GM21619 (cell line): ENCODE measurements around the gene RECK.
A peak's percentile ranks its signal among the peaks of the same experiment; 100 is the strongest.
"Not testable (repeated sequence)": the region's sequence is repeated elsewhere in the genome, so short reads cannot be mapped to it uniquely, and the experiment has no call there.

Source experiments
- ATAC-seq: cut with Tn5 transposase; IDR thresholded peaks from one replicate; pipeline ENCODE4 v1.9.1; 2021; ENCODE audit not compliant: unreplicated experiment

RECK gene

DNA sequence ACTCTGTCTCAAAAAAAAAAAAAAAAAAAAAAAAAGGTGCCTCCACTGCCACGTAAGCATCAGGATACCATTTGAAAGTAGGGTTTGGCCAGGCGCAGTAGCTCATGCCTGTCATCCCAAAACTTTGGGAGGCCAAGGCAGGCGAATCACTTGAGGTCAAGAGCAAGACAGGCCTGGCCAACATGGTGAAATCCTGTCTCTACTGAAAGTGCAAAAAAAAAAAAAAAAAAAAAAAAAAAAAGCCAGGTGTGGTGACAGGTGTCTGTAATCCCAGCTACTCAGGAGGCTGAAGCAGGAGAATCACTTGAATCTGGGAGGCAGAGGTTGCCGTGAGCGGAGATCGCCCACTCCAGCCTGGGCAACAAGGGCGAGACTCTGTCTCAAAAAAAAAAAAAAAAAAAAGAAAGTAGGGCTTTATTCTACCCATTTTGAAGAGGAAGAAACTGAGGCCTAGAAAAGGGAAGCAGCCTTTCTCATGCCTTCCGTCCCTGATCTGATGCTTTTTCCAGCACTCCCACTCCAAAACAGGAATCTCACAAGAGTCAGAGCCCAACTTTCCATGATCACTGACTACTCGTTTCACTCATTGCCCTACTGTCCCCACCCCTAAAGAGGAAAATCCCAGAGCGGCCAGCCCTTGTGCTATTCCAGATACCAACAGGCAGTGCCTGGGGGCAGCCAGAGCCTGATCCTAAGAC is 116.2 kb downstream of the RECK start:
- ATAC-seq = no peak

DNA sequence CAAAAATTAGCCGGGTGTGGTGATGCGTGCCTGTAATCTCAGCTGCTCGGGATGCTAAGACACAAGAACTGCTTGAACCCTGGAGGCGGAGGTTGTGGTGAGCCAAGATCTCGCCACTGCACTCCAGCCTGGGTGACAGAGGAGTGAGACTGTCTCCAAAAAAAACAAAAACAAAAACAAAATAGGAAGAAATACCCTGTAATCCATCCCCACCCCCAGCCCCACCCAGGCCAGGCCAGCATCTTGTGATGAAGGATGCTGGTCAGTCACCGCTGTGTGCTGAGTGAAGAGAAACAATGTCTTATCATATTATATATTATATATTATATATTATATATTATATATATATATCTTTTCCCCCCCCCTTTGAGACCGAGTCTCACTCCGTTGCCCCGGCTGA is 117.0 kb downstream of the RECK start:
- no peak for ATAC-seq

DNA sequence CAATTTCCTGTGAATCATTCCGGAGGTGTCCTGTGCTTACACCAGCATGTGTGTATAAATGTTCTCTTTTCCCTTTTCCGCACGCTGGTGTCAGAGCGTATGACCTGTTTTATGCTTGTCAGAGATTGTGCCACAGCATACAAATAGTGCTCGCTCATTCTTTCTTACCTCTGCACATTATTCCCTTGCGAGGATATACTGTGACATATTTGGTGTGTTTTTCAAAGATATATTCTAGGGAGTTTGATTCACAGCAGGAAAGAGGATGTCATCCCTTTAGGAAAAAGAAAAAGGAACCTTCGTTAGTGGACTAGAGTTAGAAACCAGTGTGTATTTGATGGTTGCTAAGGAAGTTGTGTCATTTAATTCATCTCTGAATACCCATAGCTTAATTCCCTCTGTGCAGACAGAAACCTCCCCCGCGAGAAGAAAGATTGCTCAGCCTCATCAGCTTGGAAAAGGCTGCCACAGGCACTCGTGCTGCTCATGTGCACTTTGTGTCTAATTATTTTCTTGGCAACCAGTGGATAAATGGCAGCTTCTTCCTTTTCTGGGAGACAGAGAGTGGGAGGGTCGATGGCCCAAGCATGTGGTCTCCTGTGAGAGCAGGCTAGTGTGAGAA is 117.7 kb downstream of the RECK start:
- ATAC-seq = no peak

DNA sequence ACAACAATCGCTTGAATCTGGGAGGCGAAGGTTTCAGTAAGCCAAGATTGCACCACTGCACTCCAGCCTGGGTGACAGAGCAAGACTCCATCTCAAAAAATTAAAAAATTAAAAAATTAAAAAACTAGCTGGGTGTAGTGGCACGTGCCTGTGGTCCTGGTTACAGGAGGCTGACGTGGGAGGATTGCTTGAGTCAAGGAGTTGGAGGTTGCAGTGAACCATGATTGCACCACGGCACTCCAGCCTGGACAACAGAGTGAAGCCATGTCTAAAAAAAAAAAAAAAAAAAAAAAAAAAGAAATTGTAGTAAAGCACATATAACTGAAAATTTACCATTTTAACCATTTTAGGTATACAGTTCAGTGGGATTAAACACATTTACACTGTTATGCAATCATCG is 119.4 kb downstream of the RECK start:
- ATAC-seq = no peak

DNA sequence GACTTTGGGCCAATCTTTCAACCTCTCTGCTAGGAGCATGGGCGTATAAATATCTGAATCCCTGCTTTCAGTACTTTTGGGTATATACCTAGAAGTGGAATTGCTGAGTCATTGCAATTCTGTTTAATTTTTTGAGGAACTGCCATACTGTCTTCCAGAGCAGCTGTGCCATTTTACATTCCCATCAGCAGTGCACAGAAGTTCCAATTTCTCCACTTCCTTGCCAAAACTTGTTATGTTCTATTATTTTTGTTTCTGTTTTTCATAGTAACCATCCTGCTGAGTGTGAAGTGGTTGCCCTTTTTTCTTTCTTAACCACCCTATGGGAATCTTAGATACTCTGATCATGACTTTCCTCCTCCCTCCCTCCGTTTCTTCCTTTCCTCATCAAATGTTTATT is 121.4 kb downstream of the RECK start:
- no peak for ATAC-seq

DNA sequence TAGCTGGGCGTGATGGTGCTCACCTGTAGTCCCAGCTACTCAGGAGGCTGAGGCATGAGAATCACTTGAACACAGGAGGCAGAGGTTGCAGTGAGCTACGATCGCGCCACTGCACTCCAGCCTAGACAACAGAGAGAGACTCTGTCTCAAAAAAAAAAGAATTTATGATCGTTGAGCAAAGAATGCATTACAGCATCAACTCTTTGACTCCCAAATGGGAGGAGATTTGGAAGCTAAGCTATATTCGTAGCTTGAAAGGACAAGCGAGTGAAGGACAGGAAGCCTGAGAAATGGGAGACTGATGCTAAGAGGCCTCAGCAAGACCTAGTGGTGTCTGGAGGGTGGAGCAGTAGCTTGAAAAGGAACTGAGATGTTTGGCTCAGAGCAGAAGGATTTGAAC is 122.2 kb downstream of the RECK start:
- ATAC-seq = no peak

DNA sequence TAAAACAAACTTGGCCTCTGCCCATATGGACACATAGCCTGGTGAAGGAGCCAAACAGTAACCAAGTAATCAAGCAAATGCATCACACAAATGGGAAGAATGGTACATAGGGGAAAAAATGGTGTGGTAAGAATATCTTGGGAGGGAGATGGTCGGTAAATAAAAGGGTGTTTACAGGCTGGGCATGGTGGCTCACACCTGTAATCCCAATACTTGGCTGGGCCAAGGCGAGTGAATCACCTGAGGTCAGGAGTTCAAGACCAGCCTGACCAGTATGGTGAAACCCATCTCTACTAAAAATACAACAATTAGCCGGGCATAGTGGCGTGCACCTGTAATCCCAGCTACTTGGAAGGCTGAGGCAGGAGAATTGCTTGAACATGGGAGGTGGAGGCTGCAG is 122.8 kb downstream of the RECK start:
- not testable (repeated sequence) for ATAC-seq

DNA sequence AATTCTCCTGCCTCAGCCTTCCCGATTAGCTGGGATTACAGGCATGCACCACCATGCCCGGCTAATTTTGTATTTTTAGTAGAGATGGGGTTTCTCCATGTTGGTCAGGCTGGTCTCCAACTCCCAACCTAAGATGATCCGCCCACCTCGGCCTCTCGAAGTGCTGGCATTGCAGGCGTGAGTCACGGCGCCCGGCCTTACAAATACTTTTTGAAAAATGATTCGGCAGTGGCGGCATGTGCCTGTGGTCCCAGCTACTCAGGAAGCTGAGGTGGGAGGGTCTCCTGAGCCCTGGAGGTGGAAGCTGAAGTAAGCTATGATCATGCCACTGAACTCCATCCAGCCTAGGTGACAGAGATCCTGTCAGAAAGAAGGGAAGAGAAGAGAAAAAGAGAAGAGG is 123.4 kb downstream of the RECK start:
- not testable (repeated sequence) for ATAC-seq

DNA sequence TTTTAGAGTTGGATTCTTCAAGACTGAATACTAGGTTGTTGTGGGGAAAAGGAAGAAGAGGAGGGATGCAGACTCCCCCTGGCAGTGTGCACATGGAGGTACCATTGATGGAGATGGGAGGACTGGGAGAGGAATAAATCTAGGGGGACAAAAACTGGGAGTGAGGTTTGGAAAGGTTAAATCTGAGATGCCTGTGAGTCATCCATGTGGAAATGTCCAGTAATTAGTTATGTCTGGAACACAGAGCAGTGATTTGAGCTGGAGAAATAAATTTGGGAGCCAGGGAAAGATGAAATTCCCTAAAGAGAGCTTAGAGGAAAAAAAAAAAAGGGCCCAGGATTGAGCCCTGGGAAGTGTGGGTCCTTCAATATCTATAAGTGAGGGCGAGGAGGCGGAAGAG is 124.5 kb downstream of the RECK start:
- ATAC-seq = no peak

DNA sequence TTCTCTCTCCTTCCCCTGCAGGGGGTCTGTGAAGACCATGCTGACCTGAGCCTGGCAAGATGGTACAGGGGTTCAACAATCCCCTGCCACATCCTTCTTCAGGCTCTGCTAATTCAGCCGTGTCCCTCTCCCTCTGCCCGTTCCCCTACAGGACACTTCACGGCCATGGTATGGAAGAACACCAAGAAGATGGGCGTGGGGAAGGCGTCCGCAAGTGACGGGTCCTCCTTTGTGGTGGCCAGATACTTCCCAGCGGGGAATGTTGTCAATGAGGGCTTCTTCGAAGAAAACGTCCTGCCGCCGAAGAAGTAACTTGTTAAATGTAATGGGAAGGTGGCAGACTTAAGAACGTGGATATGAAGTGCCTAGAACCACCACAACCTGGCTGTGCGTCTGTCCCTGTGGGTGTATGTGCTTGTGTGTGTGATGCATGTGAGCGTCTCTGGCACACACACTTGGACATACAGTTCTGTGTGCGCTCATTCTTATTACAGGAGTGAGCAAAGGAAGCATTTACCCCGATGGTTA is 125.6 kb downstream of the RECK start:
- ATAC-seq = no peak

DNA sequence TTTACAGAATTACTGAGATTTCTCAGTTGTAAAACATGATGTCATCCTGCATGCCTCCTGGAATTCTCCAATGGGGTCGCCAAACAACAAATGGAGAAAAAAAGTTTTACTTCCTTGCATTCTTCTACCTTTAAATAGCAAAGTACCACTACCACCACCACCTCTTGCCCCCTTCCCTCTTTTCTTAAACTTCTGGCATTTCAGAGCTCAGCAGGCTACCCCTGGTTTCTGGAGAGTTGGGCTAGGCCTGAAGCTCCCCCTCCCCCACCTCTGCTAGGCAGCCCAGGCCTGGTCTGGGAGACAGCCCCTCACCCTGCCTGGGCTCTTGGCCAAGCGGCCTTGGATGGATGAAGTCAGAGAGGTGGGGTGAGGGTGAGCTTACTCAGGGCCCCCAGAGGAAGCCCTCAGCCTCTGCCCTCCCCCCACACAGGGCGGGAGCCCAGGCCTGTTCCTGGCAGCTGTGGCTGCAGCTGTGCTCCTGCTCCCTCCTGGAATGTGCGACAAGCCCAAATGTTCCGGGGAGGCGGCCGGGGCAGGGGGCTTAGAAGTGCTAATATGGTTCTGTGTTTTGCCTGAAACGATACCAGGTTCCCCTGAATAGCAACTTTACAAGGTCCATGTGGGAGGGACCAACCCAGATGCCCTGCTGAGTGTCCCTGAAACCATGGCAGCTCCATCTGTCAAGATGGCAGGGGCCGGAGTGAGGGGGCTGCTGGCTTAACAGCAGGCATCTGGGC is 126.5 kb downstream of the RECK start:
- no peak for ATAC-seq

DNA sequence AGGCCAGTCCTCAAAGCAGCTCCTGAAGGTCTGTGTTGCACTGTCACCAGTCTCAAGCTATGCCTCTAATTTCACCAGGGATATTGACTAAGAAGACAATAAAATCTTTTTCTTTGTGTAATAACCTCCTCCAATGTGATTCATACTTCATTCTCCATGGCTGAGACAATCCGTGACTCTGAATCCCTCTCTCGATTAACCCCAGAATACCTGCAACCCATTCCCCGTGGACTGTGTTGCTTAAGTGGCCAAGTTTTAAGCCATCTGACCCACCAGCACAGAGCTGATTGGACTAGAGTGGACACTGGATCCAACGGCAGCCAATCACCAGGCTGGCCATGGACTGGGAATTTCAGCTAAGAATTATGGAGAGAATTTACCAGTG is 127.1 kb downstream of the RECK start:
- ATAC-seq = no peak

DNA sequence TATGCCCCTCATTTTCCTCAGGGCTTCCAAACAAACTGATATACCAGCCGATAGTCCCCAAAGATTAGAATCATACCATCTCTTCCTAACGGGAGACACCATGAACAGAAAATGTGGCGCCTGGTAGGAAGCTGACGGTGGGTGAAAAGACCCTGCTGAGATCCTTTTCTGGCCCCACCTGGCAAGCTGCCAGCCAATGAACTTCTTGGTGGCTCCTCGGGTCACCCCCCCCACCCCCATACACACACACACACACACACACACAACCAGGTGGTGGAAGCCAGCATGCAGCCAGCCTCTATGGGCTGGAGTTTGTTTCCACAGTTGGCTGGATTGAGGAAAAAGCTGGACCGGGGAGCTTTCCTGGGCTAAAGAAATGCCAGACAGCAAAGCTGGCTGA is 127.7 kb downstream of the RECK start:
- no peak for ATAC-seq

DNA sequence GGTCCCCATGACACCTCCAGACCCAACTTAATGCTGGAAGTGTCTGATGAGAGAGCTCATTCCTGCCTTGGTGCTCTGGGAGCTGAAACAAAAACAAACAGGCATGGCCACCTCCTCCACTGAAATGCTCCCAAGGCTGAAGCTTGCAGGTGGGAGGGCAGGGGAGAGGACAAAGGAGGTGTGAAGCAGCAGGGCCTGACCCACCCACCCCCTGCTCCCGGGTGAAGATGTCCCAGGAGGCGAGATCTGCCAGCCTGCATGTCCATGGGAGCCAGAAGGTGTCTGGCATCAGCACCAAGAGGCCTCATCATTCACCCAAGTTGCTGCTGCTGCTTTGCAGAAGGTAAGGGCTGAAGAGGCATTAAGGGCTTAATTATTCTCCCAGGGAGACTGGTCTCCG is 128.3 kb downstream of the RECK start:
- no peak for ATAC-seq

DNA sequence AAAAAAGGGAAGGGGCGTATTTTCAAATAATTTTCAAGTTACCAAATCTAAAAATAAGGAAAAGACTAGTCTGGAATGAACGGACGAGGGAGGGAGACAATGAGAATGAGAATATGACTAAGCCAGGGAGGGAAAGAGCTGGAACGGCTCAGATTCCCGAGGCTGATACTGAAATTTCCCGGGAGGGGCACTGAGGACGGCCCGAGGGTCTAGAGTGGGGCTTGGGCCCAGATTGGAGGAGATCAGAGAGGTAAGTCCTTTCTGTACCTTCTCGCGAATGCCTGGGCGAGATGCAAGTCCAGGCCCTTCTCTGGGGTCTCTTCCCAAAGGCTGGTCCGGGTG is 129.1 kb downstream of the RECK start:
- no peak for ATAC-seq

DNA sequence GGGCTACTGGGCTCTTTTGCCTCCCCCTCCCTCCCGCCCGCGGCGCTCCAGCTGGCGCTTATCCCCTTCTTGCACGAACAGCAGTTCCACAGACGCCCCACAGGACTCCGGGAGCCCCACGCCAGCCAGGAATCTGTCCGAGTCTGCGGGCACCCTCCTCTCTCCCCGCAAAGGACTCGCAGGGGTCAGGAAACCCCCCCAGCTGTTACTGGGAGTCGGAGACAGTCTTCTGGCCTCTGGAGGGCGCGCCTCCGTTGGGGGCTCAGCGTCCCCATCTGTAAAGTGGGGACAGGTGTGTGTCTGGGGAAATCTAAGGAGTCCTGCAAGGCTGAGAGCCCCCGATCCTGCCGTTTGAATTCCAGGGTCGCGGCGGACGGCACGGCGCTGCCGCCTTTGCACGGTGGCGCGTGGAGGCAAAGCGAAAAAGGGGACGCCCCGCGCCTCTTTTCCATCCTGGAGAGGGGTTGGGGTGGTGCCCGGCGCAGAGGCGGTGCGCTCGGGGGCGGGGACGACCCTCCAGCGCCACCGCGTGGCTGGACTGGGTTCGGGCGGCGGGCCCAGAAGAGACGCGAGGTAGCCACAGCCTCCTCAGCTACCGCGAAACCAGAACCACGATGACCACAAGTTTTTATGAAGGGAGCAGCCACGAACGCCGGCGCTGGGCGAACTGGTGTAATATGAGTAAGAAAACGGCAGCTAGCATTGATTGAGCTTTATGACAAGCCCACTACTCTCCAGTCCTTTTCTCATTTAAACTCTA is 129.6 kb downstream of the RECK start:
- peak; percentile 77 for ATAC-seq

DNA sequence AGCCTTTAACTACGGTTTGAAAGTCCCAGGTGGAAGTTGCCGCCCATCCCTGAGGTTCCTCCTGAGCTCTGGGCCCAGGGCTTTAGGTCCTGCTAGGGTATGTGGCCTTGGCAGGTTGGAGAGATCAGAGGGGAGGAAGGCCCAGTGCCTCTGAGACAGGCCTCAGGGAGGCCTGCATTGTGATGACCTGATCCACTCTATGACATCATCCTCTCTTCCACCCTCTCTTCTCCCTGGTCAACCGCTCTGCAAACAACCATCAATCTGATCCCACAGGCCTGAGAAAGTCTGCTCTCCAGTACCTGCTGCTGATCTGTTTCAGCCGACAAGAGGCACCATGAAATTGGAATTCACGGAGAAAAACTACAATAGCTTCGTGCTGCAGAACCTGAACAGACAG is 132.5 kb downstream of the RECK start, which contains the start of gene CCIN:
CCIN (plus strand) TSS at position 223 of the 400 bp plus-strand sequence; CDS start at position 338, 115 bp downstream.
- ATAC-seq = no peak

DNA sequence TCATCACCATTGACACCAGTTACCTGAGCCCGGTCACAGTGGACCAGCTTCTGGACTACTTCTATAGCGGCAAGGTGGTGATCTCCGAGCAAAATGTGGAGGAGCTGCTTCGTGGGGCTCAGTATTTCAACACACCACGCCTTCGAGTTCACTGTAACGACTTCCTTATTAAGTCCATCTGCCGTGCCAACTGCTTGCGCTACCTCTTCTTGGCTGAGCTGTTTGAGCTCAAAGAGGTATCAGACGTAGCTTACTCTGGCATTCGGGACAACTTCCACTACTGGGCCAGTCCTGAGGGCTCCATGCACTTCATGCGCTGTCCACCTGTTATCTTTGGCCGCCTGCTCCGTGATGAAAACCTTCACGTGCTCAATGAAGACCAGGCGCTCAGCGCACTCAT is 133.0 kb downstream of the RECK start:
- no peak for ATAC-seq

DNA sequence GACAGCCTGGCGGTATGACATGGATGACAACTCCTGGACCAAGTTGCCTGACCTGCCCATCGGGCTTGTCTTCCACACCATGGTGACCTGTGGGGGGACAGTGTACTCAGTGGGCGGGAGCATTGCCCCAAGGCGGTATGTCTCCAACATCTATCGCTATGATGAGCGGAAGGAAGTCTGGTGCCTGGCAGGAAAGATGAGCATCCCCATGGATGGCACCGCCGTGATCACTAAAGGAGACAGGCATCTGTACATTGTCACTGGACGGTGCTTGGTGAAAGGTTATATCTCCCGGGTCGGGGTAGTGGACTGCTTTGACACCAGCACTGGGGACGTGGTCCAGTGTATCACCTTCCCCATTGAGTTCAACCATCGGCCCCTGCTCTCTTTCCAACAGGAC is 133.8 kb downstream of the RECK start:
- ATAC-seq = no peak

DNA sequence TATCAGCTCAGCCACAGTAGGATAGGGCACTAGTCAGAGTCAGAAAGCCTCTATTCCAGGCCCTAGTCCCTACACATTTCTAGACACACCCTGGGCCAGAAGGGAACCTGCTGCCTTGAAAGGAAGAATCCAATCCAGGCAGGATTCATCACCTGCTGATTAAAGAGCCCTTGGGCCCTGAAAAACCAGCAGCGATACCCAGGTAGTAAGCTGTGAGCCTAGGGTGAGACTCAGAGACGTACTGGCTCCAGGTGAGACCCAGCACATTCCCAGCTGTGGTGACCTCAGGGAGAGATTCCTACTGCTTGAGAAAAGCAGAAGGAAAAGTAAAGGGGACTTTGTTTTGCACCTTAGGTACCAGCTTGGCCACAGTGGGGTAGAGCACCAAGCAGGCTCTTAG is 137.1 kb downstream of the RECK start:
- ATAC-seq = no peak
